ENCODE results near the gene ASAP3. TPM values are rescaled to one million over a fixed set of nuclear protein-coding genes. Genes with fewer than 3 reads are reported as not detected.

ASAP3 gene
- total and polyA plus RNA-seq, 2 of the 13 experiments (the other 11 are each of a cell fraction or from before 2014, with no cell fraction given), result 32.6 to 37.0 TPM

GRCh38 chr1:23424293-23425192 is 59.4 kb downstream of the ASAP3 start, which contains the start of gene TCEA3 (continued):
- TF ChIP-seq, protein P1, sequence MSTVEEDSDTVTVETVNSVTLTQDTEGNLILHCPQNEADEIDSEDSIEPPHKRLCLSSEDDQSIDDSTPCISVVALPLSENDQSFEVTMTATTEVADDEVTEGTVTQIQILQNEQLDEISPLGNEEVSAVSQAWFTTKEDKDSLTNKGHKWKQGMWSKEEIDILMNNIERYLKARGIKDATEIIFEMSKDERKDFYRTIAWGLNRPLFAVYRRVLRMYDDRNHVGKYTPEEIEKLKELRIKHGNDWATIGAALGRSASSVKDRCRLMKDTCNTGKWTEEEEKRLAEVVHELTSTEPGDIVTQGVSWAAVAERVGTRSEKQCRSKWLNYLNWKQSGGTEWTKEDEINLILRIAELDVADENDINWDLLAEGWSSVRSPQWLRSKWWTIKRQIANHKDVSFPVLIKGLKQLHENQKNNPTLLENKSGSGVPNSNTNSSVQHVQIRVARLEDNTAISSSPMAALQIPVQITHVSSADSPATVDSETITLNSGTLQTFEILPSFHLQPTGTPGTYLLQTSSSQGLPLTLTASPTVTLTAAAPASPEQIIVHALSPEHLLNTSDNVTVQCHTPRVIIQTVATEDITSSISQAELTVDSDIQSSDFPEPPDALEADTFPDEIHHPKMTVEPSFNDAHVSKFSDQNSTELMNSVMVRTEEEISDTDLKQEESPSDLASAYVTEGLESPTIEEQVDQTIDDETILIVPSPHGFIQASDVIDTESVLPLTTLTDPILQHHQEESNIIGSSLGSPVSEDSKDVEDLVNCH (CRISPR knock-in tag; IDR thresholded peaks at IDR 0.05), result no peak
- no peak for TF ChIP-seq AHR (CRISPR knock-in tag; IDR thresholded peaks at IDR 0.05)
- TF ChIP-seq PRDM10 (CRISPR knock-in tag; IDR thresholded peaks at IDR 0.05; ENCODE audit: low read depth), result no peak
- TF ChIP-seq TAF15 (IDR thresholded peaks at IDR 0.05; ENCODE audit: low read depth, low read length, poor library complexity, severe bottlenecking), result no peak
- no peak for TF ChIP-seq SMARCE1 (IDR thresholded peaks at IDR 0.05; ENCODE audit: borderline replicate concordance)
- no peak for TF ChIP-seq ZNF354B (CRISPR knock-in tag; IDR thresholded peaks at IDR 0.05)
- TF ChIP-seq IRF2 (CRISPR knock-in tag; IDR thresholded peaks at IDR 0.05), result no peak; the same call in 1 of the 2 replicates
- no peak for TF ChIP-seq TEAD2 (CRISPR knock-in tag; IDR thresholded peaks at IDR 0.05)
- TF ChIP-seq ETV5 (CRISPR knock-in tag; IDR thresholded peaks at IDR 0.05; ENCODE audit: borderline replicate concordance), result no peak
- no peak for TF ChIP-seq ZNF33B (CRISPR knock-in tag; IDR thresholded peaks at IDR 0.05)
- no peak for TF ChIP-seq MXD1 (CRISPR knock-in tag; IDR thresholded peaks at IDR 0.05)
- TF ChIP-seq ZFP91 (CRISPR knock-in tag; IDR thresholded peaks at IDR 0.05; ENCODE audit: borderline replicate concordance), result peak; percentile 6; the same call in 1 of the 2 replicates
- TF ChIP-seq CHD4 (IDR thresholded peaks at IDR 0.05; ENCODE audit: borderline replicate concordance, low read length), result no peak
- no peak for TF ChIP-seq ZNF501 (CRISPR knock-in tag; IDR thresholded peaks at IDR 0.05)
- TF ChIP-seq JDP2 (CRISPR knock-in tag; IDR thresholded peaks at IDR 0.05; ENCODE audit: borderline replicate concordance), result no peak
- no peak for TF ChIP-seq ZHX1 (CRISPR knock-in tag; IDR thresholded peaks at IDR 0.05; ENCODE audit: low read depth)
- no peak for TF ChIP-seq CBFB (CRISPR knock-in tag; IDR thresholded peaks at IDR 0.05)

All from HepG2 (cell line).